NCI-H774 (cell line): ENCODE results near the gene DBR1.

ENCODE experiments used
- DNase-seq: peaks from one replicate; lab custom pipeline; 2025; lab: John Stamatoyannopoulos, UW

The DBR1 gene

DNA sequence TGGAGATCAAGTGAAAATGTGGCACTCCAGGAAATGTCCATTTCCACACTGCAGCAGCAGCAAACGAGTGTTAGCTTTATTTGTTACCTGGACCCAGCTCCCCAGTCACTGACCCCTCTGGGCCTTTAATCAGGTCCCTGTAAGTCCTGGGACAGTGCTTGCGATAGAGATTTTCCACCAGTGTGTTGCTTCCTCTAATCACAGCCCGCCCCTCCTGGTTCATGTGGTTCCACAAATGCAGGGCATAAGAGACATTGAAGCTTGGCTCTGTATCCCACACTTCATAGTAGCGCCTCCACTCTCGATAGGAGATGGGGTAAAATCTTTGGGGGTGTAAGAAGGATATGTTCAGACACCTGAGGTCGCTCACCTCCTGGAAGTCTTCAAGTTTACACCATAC lies 50.5 kb downstream of the DBR1 start:
- DNase-seq = no peak

DNA sequence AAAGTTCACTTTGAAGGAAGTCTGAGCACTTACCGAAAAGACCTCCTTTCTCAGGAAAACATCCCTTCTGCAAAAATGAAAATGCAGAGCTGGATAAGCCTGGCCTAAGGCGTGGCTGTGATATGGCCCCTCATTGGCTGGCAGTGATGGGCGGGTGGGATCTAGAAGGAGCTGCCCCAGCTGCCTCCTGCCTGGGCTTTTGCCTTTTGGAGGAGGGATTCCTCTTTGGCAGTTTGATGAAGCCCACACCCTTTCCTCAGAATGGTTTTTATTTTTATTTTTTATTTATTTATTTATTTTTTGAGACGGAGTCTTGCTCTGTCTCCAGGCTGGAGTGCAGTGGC lies 55.3 kb downstream of the DBR1 start:
- DNase-seq = no peak

DNA sequence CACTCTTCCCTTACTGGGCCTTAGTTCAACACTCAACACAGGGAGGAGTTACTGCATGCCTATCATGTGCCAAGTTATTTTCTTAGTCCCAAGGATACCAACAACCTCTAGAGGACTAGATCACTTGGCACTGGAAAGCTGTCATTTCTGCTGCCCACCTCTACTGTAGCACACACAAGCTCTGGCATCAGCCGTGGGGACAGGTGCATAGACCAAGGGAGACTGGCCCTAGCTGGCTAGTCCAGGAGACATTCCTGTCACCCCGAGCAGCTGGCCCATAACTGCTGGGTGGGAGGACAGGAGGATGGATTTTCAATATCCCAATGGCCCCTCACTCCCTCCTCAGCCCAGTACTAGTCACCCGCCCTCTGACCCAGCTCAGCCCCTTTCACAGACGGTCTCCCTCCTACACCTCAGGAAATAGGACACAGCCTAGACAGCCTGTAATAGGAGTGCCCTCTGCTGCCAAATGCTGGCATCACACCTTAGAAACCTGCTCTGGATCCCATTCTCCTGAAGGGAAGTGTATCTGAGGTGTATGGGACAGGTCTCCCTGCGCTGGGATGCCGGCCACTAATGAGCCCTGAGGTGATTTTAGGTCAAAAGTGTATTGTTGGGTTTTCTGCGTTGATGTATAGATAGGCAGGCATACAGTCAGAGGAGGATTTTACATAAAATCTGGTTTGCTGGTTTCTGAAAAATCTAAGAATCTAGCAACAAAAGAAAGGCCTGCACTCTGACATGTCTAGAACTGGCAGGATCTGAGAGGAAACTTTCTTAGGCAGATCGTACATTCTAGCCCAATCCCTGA lies 55.9 kb downstream of the DBR1 start:
- peak; percentile 62 for DNase-seq

DNA sequence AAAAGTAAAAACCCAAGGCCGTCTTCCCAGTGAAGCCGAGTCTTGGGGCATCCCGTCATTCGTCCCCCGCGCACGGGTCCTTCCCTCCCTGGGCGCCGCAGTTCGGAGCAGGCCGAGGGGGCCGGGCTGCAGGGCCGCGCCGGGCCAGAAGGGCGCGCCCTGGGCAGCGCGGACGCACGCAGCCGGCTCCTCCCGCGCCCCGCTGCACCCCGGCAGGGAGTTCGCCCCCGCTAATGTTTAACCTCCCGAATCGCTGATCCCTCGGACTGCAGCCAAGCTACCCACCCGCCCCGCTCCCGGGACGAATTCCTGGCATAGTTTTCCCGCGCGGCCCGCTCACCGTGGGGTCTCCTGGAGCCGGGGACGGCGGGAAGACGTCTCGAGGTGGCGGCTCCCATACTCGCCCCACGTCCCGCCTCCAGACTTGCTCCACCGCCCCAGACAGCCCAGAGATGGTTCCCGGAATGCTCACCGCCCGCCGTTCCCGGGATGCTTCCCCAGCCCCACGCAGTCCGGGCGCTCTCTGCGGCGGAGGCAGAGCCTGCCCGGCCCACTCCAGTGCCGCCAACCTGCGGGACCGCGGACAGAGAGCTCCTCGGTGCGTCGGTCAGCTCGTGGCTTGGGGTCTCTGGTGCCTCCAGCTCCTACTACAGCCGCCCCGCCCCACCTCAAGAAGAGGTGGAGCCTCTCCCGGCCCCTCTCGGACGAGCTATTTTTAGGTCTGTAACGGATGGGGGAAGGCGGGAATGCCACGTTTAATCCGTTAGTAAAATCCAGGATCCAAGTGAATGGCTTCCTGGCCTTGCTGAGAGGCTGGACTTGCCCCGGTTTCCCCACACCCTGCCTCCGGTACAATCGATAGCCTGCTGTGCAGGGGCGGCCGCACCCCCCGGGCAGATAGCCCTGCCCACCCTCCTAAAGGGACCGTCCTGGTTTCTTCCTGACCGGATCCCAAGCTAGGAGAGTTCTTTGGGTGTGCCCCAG lies 59.4 kb downstream of the DBR1 start, which contains the start of gene DZIP1L:
TSS of gene DZIP1L (minus strand) at position 621 of the 984 bp plus-strand sequence. CDS start 11,637 bp downstream, outside the sequence.
- DNase-seq = peak; percentile 7

DNA sequence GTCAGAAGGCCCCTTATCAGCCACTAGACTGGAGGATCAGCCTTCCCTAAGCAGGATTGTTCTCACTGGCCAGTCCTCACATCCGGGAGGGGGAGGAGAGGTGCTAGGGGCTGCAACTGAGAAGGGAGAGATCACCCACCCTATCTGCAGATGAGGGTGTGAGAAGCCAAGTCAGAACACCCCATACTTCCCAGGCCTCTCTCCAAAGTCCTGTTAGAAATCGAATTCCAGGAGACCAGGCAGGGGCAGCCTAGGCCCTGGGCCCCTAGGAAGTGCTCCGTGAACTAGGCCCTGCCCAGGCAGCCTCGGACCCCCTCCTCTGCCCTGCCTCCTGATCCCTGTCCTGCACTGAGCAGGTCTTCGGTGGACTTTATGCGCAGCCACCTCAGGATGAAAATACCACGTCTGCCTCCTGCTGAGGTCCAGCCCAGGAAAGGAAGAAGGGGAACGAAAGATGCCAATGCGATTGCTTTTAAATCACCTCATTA lies 60.2 kb downstream of the DBR1 start:
- DNase-seq = no peak

DNA sequence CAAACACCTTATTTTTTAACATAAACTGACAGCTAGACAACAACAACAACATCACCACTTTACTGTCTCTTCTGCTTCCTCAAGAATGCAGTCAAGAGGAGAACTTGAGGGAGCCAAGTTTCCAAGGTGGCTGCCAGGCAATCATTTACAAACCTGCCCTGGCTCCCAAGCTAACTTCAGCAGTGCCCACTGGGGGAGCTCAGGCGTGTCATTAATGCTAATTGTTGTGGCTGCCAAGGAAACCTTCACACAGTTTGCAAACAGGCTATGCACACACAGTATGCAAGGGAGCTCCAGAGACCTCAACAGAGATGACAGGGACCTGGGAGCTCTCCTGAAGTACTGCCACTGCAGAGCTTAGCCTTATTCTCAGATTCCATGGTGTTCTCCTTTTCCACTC lies 61.4 kb downstream of the DBR1 start:
- peak; percentile 21 for DNase-seq

DNA sequence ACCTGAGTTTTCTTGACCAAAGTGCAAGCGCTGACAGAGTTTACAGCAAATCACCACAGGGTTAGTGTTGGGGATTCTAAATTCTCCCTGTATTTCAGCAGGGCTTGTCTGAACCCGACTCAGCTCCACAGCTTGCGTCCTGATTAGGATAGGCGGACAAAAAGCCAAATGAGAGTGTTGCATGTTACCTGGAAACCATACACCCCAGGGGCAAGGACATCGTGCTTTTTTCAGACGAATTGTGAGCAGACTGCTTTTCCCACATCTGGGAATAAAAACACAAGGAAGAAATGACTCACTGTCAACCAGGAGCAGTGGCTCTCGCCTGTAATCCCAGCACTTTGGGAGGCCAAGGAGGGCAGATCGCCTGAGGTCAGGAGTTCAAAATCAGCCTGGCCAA lies 62.4 kb downstream of the DBR1 start:
- no peak for DNase-seq
